ENCODE measurements around the gene NAGA. TPM values are rescaled to one million over a fixed set of nuclear protein-coding genes. Genes with fewer than 3 reads are reported as not detected.

Gene NAGA
- total RNA-seq, 4 donors from 2014 or later, result 21.9 to 35.0 (median 33.0) TPM

- Histone ChIP-seq H3K4me3 (no peak overlapping the region), H3K4me1 (peaks cover 0 to 76% (median 9%) of the 10 kb centered on the region in 3 donors), H3K36me3 (peaks cover 0 to 61% of the 10 kb centered on the region in 2 donors), H3K9me3 (no peaks in the 10 kb centered on the region), H3K27me3 (no peaks in the 10 kb centered on the region), H3K27ac (no peak overlapping the region)
- TF ChIP-seq POLR2A (IDR thresholded peaks at IDR 0.05) (no peak), POLR2AphosphoS5 (IDR thresholded peaks at IDR 0.05) (no peak), EP300 (IDR thresholded peaks at IDR 0.05) (no peak), CTCF (IDR thresholded peaks at IDR 0.05) (no peak)
- 53 to 60% methylated on average over 6 of the region's 6 CpGs for WGBS, 2 donors (ENCODE audit: low coverage in 1 of 2)
- ATAC-seq, result no peak
Measured at GRCh38 chr22:42086051-42086450, 15.4 kb upstream of the NAGA start.

GRCh38 chr22:42084874-42085273 lies 14.3 kb upstream of the NAGA start:
- no peak overlapping the region for H3K27ac ChIP-seq

GRCh38 chr22:42083119-42083518 lies 12.5 kb upstream of the NAGA start:
- no peak for ATAC-seq
- Histone ChIP-seq H3K27me3 (no peaks in the 10 kb centered on the region), H3K4me1 (peaks cover 4 to 74% (median 16%) of the 10 kb centered on the region in 3 donors), H3K9me3 (no peaks in the 10 kb centered on the region), H3K4me3 (no peak overlapping the region), H3K27ac (no peak overlapping the region), H3K36me3 (peaks cover 0 to 62% of the 10 kb centered on the region in 2 donors)
- TF ChIP-seq POLR2AphosphoS5 (IDR thresholded peaks at IDR 0.05) (no peak), POLR2A (IDR thresholded peaks at IDR 0.05) (no peak), EP300 (IDR thresholded peaks at IDR 0.05) (no peak), CTCF (IDR thresholded peaks at IDR 0.05) (no peak)
- WGBS, 2 donors (ENCODE audit: low coverage in 1 of 2), result 78% methylated on average over 3 of the region's 4 CpGs; no CpG with 5 or more reads in 1 of the 2 donors

More at GRCh38 chr22:42084874-42085273, 14.3 kb upstream of the NAGA start:
- no peaks in the 10 kb centered on the region for H3K9me3 ChIP-seq
- peaks cover 0 to 61% of the 10 kb centered on the region in 2 donors for H3K36me3 ChIP-seq
- TF ChIP-seq POLR2AphosphoS5 (IDR thresholded peaks at IDR 0.05) (no peak), CTCF (IDR thresholded peaks at IDR 0.05) (no peak), POLR2A (IDR thresholded peaks at IDR 0.05) (no peak), EP300 (IDR thresholded peaks at IDR 0.05) (no peak)
- H3K27me3 ChIP-seq, result no peaks in the 10 kb centered on the region
- no peak overlapping the region for H3K4me3 ChIP-seq
- WGBS, 2 donors (ENCODE audit: low coverage in 1 of 2), result 90 to 95% methylated on average over 6 to 7 of the region's 8 CpGs
- ATAC-seq, result no peak
- H3K4me1 ChIP-seq, result peaks cover 0 to 81% (median 15%) of the 10 kb centered on the region in 3 donors

- Histone ChIP-seq H3K27ac (peak overlapping the region; percentile 93 to 99 (median 98)), H3K4me1 (peaks cover 5 to 68% (median 22%) of the 10 kb centered on the region in 3 donors), H3K9me3 (no peaks in the 10 kb centered on the region), H3K27me3 (no peaks in the 10 kb centered on the region), H3K4me3 (peak overlapping the region; percentile 36 to 70), H3K36me3 (peaks cover 0 to 65% of the 10 kb centered on the region in 2 donors)
- TF ChIP-seq CTCF (IDR thresholded peaks at IDR 0.05) (no peak), EP300 (IDR thresholded peaks at IDR 0.05) (no peak), POLR2A (IDR thresholded peaks at IDR 0.05) (no peak), POLR2AphosphoS5 (IDR thresholded peaks at IDR 0.05) (no peak)
- 0 to 10% methylated on average over 14 of the region's 14 CpGs for WGBS, 2 donors (ENCODE audit: low coverage in 1 of 2)
- ATAC-seq, result no peak
Measured at GRCh38 chr22:42080287-42080686, 9.7 kb upstream of the NAGA start.
